ENCODE results near the gene HLCS.

Gene HLCS

DNA sequence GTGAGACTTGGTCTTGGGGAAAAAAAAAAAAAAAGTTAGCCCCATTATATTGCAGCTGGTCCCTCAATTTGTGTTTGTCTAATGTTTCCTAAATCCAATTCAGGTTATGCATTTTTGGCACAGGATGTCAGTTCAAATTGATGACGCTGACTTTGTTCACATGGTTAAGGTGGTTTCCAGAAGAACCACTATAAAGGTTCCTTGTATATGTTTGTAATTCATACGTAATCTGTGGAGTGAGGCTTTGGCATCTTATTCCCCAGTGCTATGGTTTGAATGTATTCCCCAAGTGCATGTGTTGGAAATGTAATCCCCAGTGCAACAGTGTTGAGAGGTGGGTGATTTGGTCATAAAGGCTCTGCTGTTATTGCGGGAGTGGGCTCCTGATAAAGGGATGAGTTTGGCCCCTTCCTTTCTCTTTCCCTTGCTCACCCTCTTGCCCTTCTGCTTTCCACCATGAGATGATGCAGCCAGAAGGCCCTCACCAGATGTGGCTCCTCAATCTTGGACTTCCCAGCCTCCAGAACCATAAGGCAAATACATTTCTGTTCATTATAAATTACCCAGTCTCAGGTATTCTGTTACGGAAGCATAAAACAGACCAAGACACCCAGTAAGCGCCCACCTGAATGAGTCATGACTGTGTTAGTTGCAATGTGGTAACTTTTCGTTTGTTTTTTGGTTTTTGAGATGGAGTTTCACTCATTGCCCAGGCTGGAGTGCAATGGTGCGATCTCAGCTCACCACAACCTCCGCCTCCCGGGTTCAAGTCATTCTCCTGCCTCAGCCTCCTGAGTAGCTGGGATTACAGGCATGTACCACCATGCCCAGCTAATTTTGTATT lies 19.5 kb upstream of the HLCS start:
- no peak for DNase-seq

- no peak for DNase-seq
Measured at GRCh38 chr21:36981977-36982700, 15.7 kb upstream of the HLCS start.

- no peak for DNase-seq
Measured at GRCh38 chr21:36981049-36981391, 14.6 kb upstream of the HLCS start.

DNA sequence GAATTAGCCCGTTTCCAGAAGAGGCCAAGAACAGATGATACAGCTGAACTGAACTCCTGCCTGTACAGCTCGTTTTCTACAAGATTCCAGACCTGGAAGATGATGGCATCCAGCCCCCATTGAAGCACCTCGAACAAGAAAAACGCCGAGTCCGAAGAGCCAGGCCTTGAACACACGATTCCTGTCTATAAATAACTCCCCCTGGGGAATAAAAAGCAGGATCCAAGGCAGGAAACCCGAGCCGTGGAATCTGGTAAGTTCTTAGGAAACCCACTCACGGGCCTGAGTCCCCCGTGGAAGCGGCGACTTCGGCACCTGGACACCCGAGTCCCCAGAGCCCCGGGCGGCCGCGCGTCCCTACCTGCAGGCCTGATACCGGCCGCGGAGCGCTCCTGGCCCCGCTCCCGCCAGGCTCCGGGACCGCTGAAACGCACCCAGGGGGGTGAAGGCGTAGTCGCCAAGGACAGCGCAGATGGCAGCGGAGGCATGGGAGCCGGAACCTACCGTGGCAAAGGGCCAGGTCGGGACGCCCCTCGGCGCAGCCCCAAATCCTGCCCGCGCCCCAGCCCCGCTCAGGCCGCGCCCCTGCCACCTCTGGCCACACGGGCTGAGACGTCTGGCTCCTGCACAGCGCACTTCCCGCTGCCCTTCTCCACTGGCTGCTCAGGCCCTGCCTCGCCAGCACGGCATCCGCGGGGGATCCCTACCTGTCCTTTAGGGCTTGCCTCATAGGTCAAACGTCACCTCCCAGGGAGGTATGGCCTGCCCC lies 14.0 kb upstream of the HLCS start:
- peak; percentile 55 for DNase-seq

DNA sequence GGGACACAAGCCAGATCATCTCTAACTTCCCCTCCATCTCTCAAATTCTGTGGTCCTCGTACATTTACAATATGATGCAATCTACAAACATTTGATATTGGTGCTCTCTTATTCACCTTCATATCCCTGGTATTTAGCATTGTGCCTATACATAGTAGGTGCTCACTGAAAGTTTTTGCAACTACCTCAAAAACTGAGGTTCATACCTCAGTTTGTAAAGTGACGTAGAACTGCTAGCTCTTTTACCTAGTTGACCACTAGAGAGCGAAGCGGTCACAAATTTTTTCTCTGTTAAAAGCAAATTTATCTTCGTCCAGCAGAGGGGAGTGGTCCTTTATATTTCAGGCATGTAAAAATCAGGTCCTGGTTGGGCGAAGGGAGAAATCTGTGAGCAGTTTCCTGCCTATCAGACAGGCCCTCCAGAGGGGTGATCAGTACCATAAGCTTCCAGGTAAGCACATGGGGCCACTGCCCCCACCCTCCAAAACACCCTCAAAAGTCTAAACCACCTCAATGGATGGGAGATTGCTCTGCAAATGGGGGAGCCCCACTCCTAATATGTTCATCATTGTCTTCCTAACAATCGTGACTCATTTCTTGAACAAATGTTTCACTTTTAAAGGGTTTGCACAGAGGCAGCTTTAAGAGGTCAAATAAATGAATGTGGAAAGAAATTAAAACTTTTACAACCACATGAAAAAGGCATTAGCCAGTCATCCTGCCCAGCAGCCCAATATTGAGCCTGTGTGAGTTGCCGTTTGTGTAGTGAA lies 10.6 kb upstream of the HLCS start:
- DNase-seq, result no peak

DNA sequence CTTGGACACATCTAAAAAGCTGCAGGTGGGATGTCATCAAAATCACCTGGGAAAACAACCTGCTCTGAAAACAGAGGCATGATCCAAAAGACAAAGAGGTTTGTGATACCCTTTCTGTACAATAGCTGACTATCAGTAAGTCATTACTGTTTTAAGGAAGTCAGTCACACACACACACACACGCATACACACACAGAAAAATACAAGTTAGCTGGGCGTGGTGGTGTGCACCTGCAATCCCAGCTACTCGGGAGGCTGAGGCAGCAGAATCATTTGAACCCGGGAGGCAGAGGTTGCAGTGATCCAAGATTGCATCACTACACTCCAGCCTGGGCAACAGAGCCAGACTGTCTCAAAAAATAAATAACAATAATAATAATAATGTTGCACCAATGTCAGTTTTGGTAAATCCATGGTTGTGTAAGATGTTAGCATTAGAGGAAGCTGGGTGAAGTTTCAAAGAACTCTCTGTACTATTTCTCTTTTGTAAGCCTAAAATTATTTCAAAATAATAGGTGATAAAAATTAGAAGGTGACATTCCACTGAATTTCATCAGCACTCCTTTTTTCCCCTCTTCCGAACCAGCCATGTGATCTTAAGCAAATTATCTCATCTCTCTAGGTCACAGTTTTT lies 9.9 kb upstream of the HLCS start:
- no peak for DNase-seq

GRCh38 chr21:36974851-36975192 lies 8.4 kb upstream of the HLCS start:
- no peak for DNase-seq

DNA sequence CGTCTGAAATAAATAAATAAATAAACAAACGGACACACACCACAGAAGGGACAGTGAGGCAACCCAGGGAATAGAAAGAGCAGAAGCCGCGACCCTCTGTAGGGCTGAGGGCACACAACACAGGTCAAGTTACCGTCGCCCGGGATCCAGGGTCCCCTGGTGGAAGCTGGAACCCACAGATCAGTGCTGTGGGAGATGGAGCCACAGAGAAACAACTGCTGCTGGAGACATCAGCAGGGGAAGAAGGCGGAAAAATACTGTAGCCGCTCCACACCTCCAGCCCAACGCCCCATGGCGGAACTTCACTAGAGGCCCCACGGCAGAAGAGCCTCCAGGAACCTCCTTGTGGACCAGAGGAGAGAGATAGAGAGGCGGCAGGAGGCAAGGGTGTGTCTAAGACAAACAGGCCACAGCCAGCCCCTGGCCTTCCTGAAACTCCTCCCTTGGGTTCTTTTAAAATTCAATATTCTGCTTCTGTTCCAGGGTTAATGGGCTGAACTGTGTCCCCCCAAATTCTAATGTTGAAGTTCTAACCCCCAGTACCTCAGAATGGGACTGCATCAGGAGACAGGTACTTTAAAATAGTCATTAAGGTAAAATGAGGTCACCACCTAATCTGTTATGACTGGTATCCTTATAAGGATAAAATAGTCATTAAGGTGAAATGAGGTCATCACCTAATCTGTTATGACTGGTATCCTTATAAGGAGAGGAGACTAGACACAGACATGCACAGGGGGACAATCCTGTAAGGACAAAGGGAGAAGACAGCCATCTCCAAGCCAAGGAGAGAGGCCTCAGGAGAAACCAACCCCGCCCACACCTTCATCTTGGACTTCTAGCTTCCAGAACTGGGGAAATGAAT lies 7.7 kb upstream of the HLCS start:
- no peak for DNase-seq

- DNase-seq, result no peak
Measured at GRCh38 chr21:36968976-36969375, 2.5 kb upstream of the HLCS start.

DNA sequence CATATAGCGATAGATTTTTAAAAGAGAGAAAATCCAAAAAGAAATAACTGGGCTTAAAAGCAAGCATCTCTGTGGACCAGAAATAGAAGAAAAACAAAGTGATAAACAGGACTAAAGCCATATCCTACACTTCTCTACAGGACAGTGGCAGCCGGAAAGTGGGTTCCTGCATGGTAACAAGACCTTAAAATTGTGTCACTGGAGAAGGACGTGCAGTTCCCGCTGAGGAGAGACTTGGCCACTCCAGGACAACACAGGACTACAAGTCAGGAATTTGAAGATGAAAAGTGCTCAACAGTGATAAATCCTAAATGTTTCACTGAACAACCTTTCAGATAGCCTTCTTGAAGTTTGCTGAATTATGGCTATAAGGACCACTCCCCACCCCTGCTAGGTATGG lies 1.9 kb upstream of the HLCS start:
- no peak for DNase-seq

DNA sequence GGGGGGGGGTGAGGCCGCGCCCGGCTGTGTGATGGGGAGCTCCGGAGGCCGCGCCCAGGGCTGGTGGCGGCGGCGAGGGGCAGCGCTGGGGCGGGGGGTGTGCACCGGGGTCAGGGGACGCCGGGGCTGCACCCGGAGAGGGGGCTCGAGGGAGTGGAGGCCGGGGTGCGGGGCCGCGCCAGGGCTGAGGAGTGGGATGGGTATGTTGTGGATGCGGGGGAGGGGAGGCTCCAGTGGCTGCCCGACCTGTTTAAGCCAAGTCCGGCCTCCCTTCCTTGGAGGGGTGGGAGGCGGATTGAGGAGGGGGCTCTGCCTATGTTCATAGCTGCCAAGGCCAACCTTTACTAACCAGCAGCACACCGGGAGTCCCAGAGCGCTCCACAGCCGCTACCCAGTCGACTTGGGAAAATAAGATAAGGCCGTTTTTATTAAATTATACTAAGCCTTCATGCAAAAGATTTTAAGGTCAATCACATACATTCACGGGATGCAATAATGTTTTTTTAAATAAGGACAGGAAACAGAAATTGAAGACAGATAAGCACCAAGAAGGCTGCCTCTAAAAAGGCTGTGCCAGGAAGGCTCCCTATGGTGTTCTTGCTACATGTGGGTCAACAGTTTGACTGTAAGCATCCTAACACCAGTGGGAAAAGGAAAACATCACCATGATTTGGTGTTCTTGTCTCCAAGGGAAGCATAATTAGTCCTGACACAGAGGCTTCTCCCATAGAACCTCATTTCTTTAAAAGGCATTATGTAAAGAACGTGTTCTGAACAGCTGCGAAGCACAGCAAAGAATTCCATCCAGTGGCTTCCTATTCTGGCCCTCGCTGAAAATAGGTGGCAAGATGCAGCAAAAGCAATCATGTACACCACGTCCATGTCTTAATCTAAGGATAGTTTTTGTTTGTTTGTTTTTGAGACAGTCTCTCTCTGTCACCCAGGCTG lies 626 bp upstream of the HLCS start:
- DNase-seq, result no peak

DNA sequence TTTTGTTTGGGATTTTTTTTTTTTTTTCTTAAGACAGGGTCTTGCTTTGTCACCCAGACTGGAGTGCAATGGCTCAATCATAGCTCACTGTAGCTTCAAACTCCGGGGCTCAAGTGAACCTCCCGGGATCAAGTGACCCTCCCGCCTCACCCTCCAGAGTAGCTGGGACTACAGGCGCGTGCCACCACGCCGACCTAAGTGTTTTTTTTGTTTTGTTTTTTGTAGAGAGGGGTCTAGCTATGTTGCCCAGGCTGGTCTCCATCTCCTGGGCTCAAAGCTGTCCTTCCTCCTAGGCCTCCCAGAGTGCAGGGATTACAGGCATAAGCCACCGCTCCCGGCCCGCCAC lies 776 bp downstream of the HLCS start:
- no peak for DNase-seq

GRCh38 chr21:36964827-36965719 lies 1.4 kb downstream of the HLCS start:
- no peak for DNase-seq

DNA sequence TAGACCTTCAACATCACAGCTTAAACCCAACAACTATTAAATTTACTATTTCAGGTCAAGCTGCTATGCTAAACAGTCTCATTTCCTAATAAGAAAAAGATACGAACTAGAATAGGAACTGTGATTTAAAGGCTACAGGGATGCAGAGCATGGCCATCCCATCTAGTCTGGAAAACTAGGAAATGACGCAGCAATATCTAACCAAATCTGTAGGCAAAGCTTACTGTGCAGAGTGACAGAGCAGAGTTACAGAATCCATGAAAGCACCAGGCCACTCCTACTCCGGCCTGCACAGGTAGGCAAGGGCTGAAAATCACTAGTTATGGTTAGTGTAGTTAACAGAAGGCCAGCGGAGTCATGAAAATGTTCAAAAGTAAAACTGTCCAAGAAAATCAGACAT lies 2.1 kb downstream of the HLCS start:
- no peak for DNase-seq

DNA sequence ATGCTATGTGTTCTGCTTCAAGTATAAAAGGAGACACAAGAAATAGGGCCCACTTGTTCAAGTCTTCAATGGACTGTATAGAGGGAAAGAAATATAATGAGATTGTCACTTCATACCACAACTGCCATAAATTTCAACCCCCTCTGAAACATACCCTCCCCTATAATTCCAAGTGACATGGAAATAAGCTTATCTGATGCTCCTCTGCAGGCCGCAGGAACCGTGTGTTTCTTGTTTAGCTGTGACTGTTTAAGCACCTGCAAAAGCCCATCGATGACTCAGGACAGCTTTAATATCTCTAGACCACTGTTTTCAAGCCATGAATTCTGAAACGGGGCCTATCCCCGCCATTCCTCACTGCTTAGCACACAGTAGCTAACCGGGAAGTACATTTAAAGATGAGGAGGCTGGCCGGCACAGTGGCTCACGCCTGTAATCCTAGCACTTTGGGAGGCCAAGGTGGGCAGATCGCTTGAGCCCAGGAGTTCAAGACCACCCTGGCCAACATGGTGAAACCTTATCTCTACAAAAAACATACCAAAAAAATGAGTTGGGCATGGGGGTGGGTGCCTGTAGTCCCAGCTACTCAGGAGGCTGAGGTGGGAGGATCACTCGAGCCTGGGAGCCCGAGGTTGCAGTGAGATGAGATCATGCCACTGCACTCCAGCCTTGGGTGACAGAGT lies 4.2 kb downstream of the HLCS start:
- DNase-seq, result no peak

DNA sequence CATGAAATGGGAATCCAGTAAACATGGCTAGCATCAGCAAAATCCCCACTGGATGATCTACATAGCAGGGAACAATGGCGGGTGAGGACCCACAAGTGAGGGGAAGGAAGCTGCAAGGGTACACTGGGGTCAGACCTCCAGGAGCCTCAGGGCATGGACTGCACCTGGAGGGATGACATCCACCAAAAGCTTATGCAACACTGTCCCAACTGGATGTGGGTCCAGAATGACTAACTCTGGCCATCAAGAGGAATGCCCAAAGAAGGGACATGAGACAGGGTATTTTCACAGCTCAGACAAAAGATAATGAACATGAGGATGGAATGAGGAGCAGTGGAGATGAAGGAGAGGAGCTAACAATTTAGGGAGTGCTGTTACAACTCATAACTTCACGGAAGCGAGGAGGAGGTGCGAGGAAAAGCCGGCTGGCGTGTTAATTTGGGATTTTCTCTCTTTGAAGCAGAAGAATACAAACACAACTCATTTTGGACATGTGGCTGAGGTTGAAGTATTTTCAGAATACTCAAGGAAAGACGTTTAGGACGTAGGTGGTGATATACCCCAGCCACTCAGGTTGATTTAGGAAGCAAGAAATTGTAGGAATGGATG lies 5.7 kb downstream of the HLCS start:
- no peak for DNase-seq

GRCh38 chr21:36959020-36959835 lies 7.2 kb downstream of the HLCS start:
- DNase-seq, result no peak

- DNase-seq, result no peak
Measured at GRCh38 chr21:36955783-36956182, 10.7 kb downstream of the HLCS start.

Data from NCI-H1105 (cell line).